Lower leg skin (tissue), 3 donors: ENCODE results near the gene GALP.

Source experiments
- POLR2A ChIP-seq, 2 donors: fragments of 450-650 bp; IDR thresholded peaks; one replicate each; pipeline ENCODE4 v1.6.1; 2016 to 2017; ENCODE audit warnings: antibody characterized with exemption in 2 of 2, mild to moderate bottlenecking in 1 of 2, moderate library complexity in 1 of 2
- TF ChIP-seq, protein P1 (sequence below), 3 donors: fragments of 450-650 bp; IDR thresholded peaks; one replicate each; pipeline ENCODE4 v1.5.1; 2016; ENCODE audit warnings: antibody characterized with exemption in 3 of 3, mild to moderate bottlenecking in 3 of 3, moderate library complexity in 2 of 3

- no peak for TF ChIP-seq POLR2A (IDR thresholded peaks at IDR 0.05)
- TF ChIP-seq, protein P1, sequence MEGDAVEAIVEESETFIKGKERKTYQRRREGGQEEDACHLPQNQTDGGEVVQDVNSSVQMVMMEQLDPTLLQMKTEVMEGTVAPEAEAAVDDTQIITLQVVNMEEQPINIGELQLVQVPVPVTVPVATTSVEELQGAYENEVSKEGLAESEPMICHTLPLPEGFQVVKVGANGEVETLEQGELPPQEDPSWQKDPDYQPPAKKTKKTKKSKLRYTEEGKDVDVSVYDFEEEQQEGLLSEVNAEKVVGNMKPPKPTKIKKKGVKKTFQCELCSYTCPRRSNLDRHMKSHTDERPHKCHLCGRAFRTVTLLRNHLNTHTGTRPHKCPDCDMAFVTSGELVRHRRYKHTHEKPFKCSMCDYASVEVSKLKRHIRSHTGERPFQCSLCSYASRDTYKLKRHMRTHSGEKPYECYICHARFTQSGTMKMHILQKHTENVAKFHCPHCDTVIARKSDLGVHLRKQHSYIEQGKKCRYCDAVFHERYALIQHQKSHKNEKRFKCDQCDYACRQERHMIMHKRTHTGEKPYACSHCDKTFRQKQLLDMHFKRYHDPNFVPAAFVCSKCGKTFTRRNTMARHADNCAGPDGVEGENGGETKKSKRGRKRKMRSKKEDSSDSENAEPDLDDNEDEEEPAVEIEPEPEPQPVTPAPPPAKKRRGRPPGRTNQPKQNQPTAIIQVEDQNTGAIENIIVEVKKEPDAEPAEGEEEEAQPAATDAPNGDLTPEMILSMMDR (IDR thresholded peaks at IDR 0.05): no peak
Measured at GRCh38 chr19:56144831-56145230, 31.0 kb upstream of the GALP start.
